HepG2 (cell line): ENCODE data around the gene NUP88. TPM values are rescaled to one million over a fixed set of nuclear protein-coding genes. Genes with fewer than 3 reads are reported as not detected.

Source experiments
- ATAC-seq: fragments of 200-7000 bp; cut with Tn5 transposase; 3 replicates; pipeline ENCODE4 v1.9.1; 2020; ENCODE audit warnings: mild to moderate bottlenecking, moderate library complexity
- BruUV-seq: library from RNA; stranded (reverse); fragments of 400-500 nt; replicated peaks from 2 replicates; lab custom pipeline; 2021; lab: Mats Ljungman, UMichigan
- CTCF ChIA-PET: fragments of 300-600 bp; formaldehyde crosslinking; extraction: SDS; loops from one replicate; lab custom pipeline; 2021; ENCODE audit warnings: low total read pairs, inconsistent platforms, low intra/inter-chr PET ratio; lab: Yijun Ruan, JAX
- POLR2A ChIA-PET: fragments of 350-600 bp; sonication (Branson Sonifier 250); formaldehyde crosslinking; loops from one replicate; lab custom pipeline; 2020; ENCODE audit warnings: antibody characterized with exemption, inconsistent platforms; lab: Yijun Ruan, JAX
- DNase-seq: peaks from one replicate; pipeline ENCODE4 v3.0.0-alpha.2; 2015; ENCODE audit warnings: low spot score
- FAIRE-seq: peaks from 3 replicates; lab custom pipeline; 2011; peaks lifted over from hg19 to GRCh38; lab: Jason Lieb, UNC
- H2AFZ ChIP-seq: one replicate; pipeline ENCODE4 v1.6.1; 2011; ENCODE audit warnings: low read length, inconsistent platforms
- H3K27ac ChIP-seq: fragments of 300-600 bp; 3 replicates; pipeline ENCODE4 v1.8.0; 2011; ENCODE audit warnings: mixed run types, mild to moderate bottlenecking, mixed read lengths, low read length, inconsistent platforms; ENCODE audit not compliant: insufficient read depth; ENCODE audit errors: extremely low read length
- H3K27me3 ChIP-seq, 2 experiments: fragments of 200-600 bp in 1 of 2; 2 replicates in 1 of 2; 3 replicates in 1 of 2; pipeline versions ENCODE4 v1.6.0 to v1.8.0; 2011; ENCODE audit warnings: low read length in 2 of 2, mild to moderate bottlenecking in 2 of 2, moderate library complexity in 2 of 2, inconsistent platforms in 1 of 2; ENCODE audit not compliant: insufficient read depth in 2 of 2, control insufficient read depth in 1 of 2
- H3K36me3 ChIP-seq, 2 experiments: fragments of 200-600 bp in 1 of 2; replicated peaks in 1 of 2; 2 replicates in 1 of 2; 3 replicates in 1 of 2; pipeline versions ENCODE4 v1.5.1 to v1.8.0; 2011; ENCODE audit warnings: low read length in 2 of 2, inconsistent platforms in 1 of 2; ENCODE audit not compliant: insufficient read depth in 2 of 2, control insufficient read depth in 1 of 2
- H3K4me1 ChIP-seq: 2 replicates; pipeline ENCODE4 v1.5.1; 2012; ENCODE audit warnings: low read length, inconsistent platforms; ENCODE audit not compliant: insufficient read depth
- H3K4me2 ChIP-seq: 2 replicates; pipeline ENCODE4 v1.6.0; 2011; ENCODE audit warnings: low read depth, low read length, inconsistent platforms
- H3K4me3 ChIP-seq, 3 experiments: fragments of 200-600 bp in 1 of 3; sonication (generic), shearing (Covaris generic) in 1 of 3; replicated peaks in 1 of 3; 2 replicates each; pipeline ENCODE4 v1.5.1; 2011 to 2016; ENCODE audit warnings: low read length in 3 of 3, inconsistent platforms in 2 of 3, low read depth in 2 of 3, mild to moderate bottlenecking in 2 of 3, control low read depth in 1 of 3, mixed read lengths in 1 of 3; ENCODE audit not compliant: insufficient read depth in 1 of 3
- H3K79me2 ChIP-seq: one replicate; pipeline ENCODE4 v1.6.1; 2011; ENCODE audit warnings: low read length, inconsistent platforms; ENCODE audit not compliant: insufficient read depth
- H3K9ac ChIP-seq: 2 replicates; pipeline ENCODE4 v1.6.0; 2011; ENCODE audit warnings: mild to moderate bottlenecking, low read depth, low read length, inconsistent platforms; ENCODE audit not compliant: insufficient read depth
- H3K9me3 ChIP-seq: 2 replicates; pipeline ENCODE4 v1.5.1; 2012; ENCODE audit warnings: mild to moderate bottlenecking, low read length
- H4K20me1 ChIP-seq: 2 replicates; pipeline ENCODE4 v1.6.0; 2011; ENCODE audit warnings: inconsistent platforms, mild to moderate bottlenecking, low read length, moderate library complexity; ENCODE audit not compliant: insufficient read depth
- AFF4 ChIP-seq: sonication (generic); formaldehyde crosslinking; IDR thresholded peaks from 2 replicates; pipeline ENCODE4 v1.4.0; 2020; ENCODE audit warnings: missing genetic modification reagents
- DZIP1 ChIP-seq: sonication (generic); formaldehyde crosslinking; IDR thresholded peaks from 2 replicates; pipeline ENCODE4 v1.5.0; 2020; ENCODE audit warnings: mild to moderate bottlenecking, missing genetic modification reagents
- MAFK ChIP-seq, 2 experiments: IDR thresholded peaks in 1 of 2; conservative IDR thresholded peaks in 1 of 2; 2 replicates each; pipeline ENCODE4 v1.6.1; 2011; ENCODE audit warnings: improper control_type of control experiment in 2 of 2, low read length in 2 of 2
- MXD3 ChIP-seq: IDR thresholded peaks from 2 replicates; pipeline ENCODE4 v1.6.1; 2016; ENCODE audit warnings: mild to moderate bottlenecking, missing biosample characterization, missing genetic modification reagents
- SNAPC2 ChIP-seq: sonication (generic); formaldehyde crosslinking; IDR thresholded peaks from 2 replicates; pipeline ENCODE4 v1.8.1; 2022; ENCODE audit warnings: mild to moderate bottlenecking, missing genetic modification reagents
- ZFP1 ChIP-seq: IDR thresholded peaks from 2 replicates; pipeline ENCODE4 v1.6.1; 2016
- ZNF143 ChIP-seq: sonication (generic); formaldehyde crosslinking; IDR thresholded peaks from 2 replicates; pipeline ENCODE4 v1.4.0; 2020; ENCODE audit warnings: missing genetic modification reagents
- ZNF234 ChIP-seq: sonication (generic); formaldehyde crosslinking; conservative IDR thresholded peaks from 2 replicates; pipeline ENCODE4 v1.5.1; 2020; ENCODE audit warnings: mild to moderate bottlenecking, missing genetic modification reagents
- ZNF432 ChIP-seq: sonication (generic); formaldehyde crosslinking; IDR thresholded peaks from 2 replicates; pipeline ENCODE4 v1.5.0; 2020; ENCODE audit warnings: missing genetic modification reagents, mild to moderate bottlenecking, borderline replicate concordance
- in situ Hi-C: cut with HindIII; loops from 2 replicates; pipeline ENCODE4 v1.10.0; 2017; ENCODE audit warnings: low pct_unique_long_range_greater_than_20kb; ENCODE audit not compliant: extremely low pct_ligation_motif_present
- intact Hi-C: fragments of 100-400 bp; cut with micrococcal nuclease; formaldehyde crosslinking; loops from one replicate; pipeline ENCODE4 v1.10.0; 2022; ENCODE audit not compliant: unreplicated experiment
- polyA plus RNA-seq, 8 experiments: library from polyadenylated mRNA; depleted of rRNA in 3 of 8; stranded (reverse) in 7 of 8; unstranded in 1 of 8; fragments of >200 nt; fragmentation: Illumina TruSeq in 4 of 8; extraction: Trizol in 4 of 8; gene quantifications; 2 replicates each; pipeline versions ENCODE4 v1.2.1 to v1.2.3, GENCODE V29; 2011 to 2016; ENCODE audit warnings: low read depth in 4 of 8, missing spikeins in 1 of 8, mixed read lengths in 1 of 8; ENCODE audit not compliant: insufficient read depth in 1 of 8
- total RNA-seq, 5 experiments: library from RNA; depleted of rRNA; stranded (reverse); fragments of >200 nt; fragmentation: Illumina TruSeq; extraction: Trizol; gene quantifications; 2 replicates each; pipeline ENCODE4 v1.2.3, GENCODE V29; 2016; ENCODE audit warnings: low read depth in 1 of 5
- TF ChIP-seq, protein P1 (sequence below): sonication (generic); formaldehyde crosslinking; IDR thresholded peaks from one replicate; pipeline ENCODE4 v1.5.1; 2020; ENCODE audit warnings: mild to moderate bottlenecking, missing genetic modification reagents; ENCODE audit errors: not compliant biosample characterization

Gene NUP88
- total and polyA plus RNA-seq, 2 of the 13 experiments (the other 11 are each of a cell fraction or from before 2014, with no cell fraction given) = 48.2 to 130 TPM

GRCh38 chr17:5364696-5365095 is 54.8 kb downstream of the NUP88 start:
- no peak overlapping the region for H3K9ac ChIP-seq
- no TSS peak for BruUV-seq
- H3K4me2 ChIP-seq = no peak overlapping the region
- H4K20me1 ChIP-seq = no peaks in the 10 kb centered on the region
- no peaks in the 10 kb centered on the region for H3K9me3 ChIP-seq
- DNase-seq (no peak), ATAC-seq (no peak), FAIRE-seq (no peak)
- H3K27ac ChIP-seq = no peak overlapping the region
- intact Hi-C loops (no loop called here), in situ Hi-C loops (no loop called here)
- ChIA-PET POLR2A (no interaction called here), CTCF (no interaction called here)
- H3K79me2 ChIP-seq = no peaks in the 10 kb centered on the region
- no peak overlapping the region for H3K4me3 ChIP-seq
- H2AFZ ChIP-seq = no peak overlapping the region
- H3K36me3 ChIP-seq = peaks cover 9 to 42% of the 10 kb centered on the region in 2 experiments
- no peaks in the 10 kb centered on the region for H3K27me3 ChIP-seq
- H3K4me1 ChIP-seq = no peaks in the 10 kb centered on the region
- TF ChIP-seq ZFP1 (CRISPR knock-in tag) (no peak), MAFK (conservative IDR thresholded peaks at IDR 0.05 in 1 of 2, IDR thresholded peaks at IDR 0.05 in 1 of 2; ENCODE audit: low read length in 2 of 2) (no peak), SNAPC2 (CRISPR knock-in tag) (no peak), ZNF234 (CRISPR knock-in tag) (no peak), MXD3 (CRISPR knock-in tag) (no peak), DZIP1 (CRISPR knock-in tag) (no peak), ZNF143 (no peak), ZNF432 (CRISPR knock-in tag) (no peak), AFF4 (CRISPR knock-in tag) (no peak)
- TF ChIP-seq, protein P1, sequence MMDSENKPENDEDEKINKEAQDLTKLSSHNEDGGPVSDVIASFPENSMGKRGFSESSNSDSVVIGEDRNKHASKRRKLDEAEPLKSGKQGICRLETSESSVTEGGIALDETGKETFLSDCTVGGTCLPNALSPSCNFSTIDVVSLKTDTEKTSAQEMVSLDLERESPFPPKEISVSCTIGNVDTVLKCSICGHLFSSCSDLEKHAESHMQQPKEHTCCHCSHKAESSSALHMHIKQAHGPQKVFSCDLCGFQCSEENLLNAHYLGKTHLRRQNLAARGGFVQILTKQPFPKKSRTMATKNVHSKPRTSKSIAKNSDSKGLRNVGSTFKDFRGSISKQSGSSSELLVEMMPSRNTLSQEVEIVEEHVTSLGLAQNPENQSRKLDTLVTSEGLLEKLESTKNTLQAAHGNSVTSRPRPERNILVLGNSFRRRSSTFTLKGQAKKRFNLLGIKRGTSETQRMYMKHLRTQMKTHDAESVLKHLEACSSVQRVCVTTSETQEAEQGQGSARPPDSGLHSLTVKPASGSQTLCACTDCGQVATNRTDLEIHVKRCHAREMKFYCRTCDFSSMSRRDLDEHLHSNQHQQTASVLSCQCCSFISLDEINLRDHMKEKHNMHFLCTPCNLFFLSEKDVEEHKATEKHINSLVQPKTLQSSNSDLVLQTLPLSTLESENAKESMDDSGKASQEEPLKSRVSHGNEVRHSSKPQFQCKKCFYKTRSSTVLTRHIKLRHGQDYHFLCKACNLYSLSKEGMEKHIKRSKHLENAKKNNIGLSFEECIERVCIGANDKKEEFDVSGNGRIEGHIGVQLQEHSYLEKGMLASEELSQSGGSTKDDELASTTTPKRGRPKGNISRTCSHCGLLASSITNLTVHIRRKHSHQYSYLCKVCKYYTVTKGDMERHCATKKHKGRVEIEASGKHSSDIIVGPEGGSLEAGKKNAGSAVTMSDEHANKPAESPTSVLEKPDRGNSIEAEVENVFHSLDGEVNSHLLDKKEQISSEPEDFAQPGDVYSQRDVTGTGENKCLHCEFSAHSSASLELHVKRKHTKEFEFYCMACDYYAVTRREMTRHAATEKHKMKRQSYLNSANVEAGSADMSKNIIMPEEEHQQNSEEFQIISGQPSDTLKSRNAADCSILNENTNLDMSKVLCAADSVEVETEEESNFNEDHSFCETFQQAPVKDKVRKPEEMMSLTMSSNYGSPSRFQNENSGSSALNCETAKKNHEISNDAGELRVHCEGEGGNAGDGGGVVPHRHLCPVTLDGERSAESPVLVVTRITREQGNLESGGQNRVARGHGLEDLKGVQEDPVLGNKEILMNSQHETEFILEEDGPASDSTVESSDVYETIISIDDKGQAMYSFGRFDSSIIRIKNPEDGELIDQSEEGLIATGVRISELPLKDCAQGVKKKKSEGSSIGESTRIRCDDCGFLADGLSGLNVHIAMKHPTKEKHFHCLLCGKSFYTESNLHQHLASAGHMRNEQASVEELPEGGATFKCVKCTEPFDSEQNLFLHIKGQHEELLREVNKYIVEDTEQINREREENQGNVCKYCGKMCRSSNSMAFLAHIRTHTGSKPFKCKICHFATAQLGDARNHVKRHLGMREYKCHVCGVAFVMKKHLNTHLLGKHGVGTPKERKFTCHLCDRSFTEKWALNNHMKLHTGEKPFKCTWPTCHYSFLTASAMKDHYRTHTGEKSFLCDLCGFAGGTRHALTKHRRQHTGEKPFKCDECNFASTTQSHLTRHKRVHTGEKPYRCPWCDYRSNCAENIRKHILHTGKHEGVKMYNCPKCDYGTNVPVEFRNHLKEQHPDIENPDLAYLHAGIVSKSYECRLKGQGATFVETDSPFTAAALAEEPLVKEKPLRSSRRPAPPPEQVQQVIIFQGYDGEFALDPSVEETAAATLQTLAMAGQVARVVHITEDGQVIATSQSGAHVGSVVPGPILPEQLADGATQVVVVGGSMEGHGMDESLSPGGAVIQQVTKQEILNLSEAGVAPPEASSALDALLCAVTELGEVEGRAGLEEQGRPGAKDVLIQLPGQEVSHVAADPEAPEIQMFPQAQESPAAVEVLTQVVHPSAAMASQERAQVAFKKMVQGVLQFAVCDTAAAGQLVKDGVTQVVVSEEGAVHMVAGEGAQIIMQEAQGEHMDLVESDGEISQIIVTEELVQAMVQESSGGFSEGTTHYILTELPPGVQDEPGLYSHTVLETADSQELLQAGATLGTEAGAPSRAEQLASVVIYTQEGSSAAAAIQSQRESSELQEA (CRISPR knock-in tag) = no peak
